Panc1 (cell line): Measurements from ENCODE around the gene LRP5.

ENCODE experiments used
- CTCF ChIP-seq: fragments of 450-650 bp; IDR thresholded peaks from 2 replicates; pipeline ENCODE4 v1.5.1; 2017; ENCODE audit warnings: mild to moderate bottlenecking
- REST ChIP-seq, 2 experiments: IDR thresholded peaks; 2 replicates each; pipeline ENCODE4 v1.6.1; 2011 to 2012; ENCODE audit warnings: low read depth in 2 of 2, control low read depth in 1 of 2, low read length in 1 of 2, mild to moderate bottlenecking in 1 of 2, moderate library complexity in 1 of 2; ENCODE audit not compliant: insufficient read depth in 1 of 2

- TF ChIP-seq CTCF (no peak), REST (IDR thresholded peaks at IDR 0.05; ENCODE audit: insufficient read depth in 1 of 2, low read depth in 2 of 2, low read length in 1 of 2) (no peak)
Measured at GRCh38 chr11:68266936-68267880, 45.2 kb upstream of the LRP5 start.
